GM13976 (cell line): ENCODE measurements around the gene ZNF638.
"Not testable (repeated sequence)": the region's sequence is repeated elsewhere in the genome, so short reads cannot be mapped to it uniquely, and the experiment has no call there.

Experiments used
- DNase-seq: peaks from one replicate; pipeline ENCODE4 v3.0.0; 2012; ENCODE audit warnings: low spot score
- CTCF ChIP-seq: IDR thresholded peaks from 2 replicates; pipeline ENCODE4 v1.5.1; 2012; ENCODE audit warnings: borderline replicate concordance, mild to moderate bottlenecking; ENCODE audit not compliant: insufficient read depth; ENCODE audit errors: extremely low read depth, missing control alignments, control extremely low read depth
- in situ Hi-C: fragments of 300-500 bp; cut with MboI; formaldehyde crosslinking; loops from one replicate; pipeline ENCODE4 v1.12.0; 2022; ENCODE audit warnings: low sequenced_read_pairs, mixed read lengths, inconsistent platforms; ENCODE audit not compliant: unreplicated experiment

ZNF638 gene

GRCh38 chr2:71410696-71411095 lies 79.1 kb downstream of the ZNF638 start:
- DNase-seq, result no peak
- in situ Hi-C loops, result no loop called here
- TF ChIP-seq CTCF, result no peak

DNA sequence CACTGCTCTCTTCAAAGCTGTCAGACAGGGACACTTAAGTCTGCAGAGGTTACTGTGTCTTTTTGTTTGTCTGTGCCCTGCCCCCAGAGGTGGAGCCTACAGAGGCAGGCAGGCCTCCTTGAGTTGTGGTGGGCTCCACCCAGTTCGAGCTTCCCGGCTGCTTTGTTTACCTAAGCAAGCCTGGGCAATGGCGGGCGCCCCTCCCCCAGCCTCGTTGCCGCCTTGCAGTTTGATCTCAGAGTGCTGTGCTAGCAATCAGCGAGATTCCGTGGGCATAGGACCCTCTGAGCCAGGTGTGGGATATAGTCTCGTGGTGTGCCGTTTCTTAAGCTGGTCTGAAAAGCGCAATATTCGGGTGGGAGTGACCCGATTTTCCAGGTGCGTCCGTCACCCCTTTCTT lies 85.3 kb downstream of the ZNF638 start:
- in situ Hi-C loops, DNase-seq: not testable (repeated sequence)

- DNase-seq, result no peak
- in situ Hi-C loops, result no loop called here
Measured at GRCh38 chr2:71417300-71418202, 86.0 kb downstream of the ZNF638 start.

GRCh38 chr2:71419145-71419544 lies 87.6 kb downstream of the ZNF638 start:
- no peak for DNase-seq
- in situ Hi-C loops, result no loop called here
- TF ChIP-seq CTCF, result no peak

More at GRCh38 chr2:71417300-71418202, 86.0 kb downstream of the ZNF638 start:
- TF ChIP-seq CTCF, result no peak

DNA sequence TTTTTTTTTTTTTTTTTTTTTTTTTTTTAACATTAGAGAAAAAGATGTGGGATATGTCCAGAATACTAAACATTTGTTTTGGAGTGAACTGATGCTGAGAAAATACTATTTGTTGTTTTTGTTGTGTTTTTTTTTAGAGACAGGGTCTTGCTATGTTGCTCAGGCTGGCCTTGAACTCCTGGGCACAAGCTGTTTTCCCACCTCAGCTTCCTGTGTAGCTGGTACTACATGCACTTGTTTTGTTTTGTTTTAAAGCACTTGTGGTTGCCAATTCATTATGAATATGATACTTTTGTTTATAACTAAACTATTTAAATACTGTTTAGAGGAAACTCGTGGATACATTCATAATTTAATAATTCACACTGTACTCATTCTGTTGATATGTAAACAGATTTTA lies 88.4 kb downstream of the ZNF638 start:
- DNase-seq, result no peak
- no peak for TF ChIP-seq CTCF
- in situ Hi-C loops, result no loop called here

- in situ Hi-C loops, result no loop called here
Measured at GRCh38 chr2:71422786-71423185, 91.2 kb downstream of the ZNF638 start.

More at GRCh38 chr2:71422786-71423185, 91.2 kb downstream of the ZNF638 start:
- no peak for DNase-seq
- TF ChIP-seq CTCF, result no peak
